K562 (cell line): ENCODE data around the gene RNGTT. TPM values are rescaled to one million over a fixed set of nuclear protein-coding genes. Genes with fewer than 3 reads are reported as not detected.

Experiments
- ATAC-seq: fragments of 200-7000 bp; cut with Tn5 transposase; 3 replicates; pipeline ENCODE4 v1.9.1; 2020; ENCODE audit warnings: moderate library complexity
- BruUV-seq: library from RNA; stranded (reverse); fragments of 400-500 nt; replicated peaks from 2 replicates; lab custom pipeline; 2021; lab: Mats Ljungman, UMichigan
- CTCF ChIA-PET: fragments of 300-600 bp; formaldehyde crosslinking; extraction: SDS; loops from one replicate; lab custom pipeline; 2021; ENCODE audit warnings: low intra/inter-chr PET ratio; lab: Yijun Ruan, JAX
- POLR2A ChIA-PET: fragments of 300-600, 350-650 bp; sonication (Branson Sonifier 250); formaldehyde crosslinking; extraction: SDS; loops from one replicate; lab custom pipeline; 2021; ENCODE audit warnings: antibody characterized with exemption, inconsistent platforms; lab: Yijun Ruan, JAX
- DNase-seq, 4 experiments: peaks; one replicate each; pipeline versions ENCODE4 v3.0.0 to v3.0.0-alpha.2; 2011 to 2018; ENCODE audit warnings: low spot score in 3 of 4, mixed read lengths in 3 of 4; ENCODE audit errors: extremely low read depth in 1 of 4
- FAIRE-seq: peaks from 2 replicates; lab custom pipeline; 2011; peaks lifted over from hg19 to GRCh38; lab: Jason Lieb, UNC
- H2AFZ ChIP-seq: 2 replicates; pipeline ENCODE4 v1.6.0; 2011; ENCODE audit warnings: low read depth, low read length, control low read depth, inconsistent platforms
- H3K27ac ChIP-seq: fragments of 200-600 bp; 3 replicates; pipeline ENCODE4 v1.8.0; 2011; ENCODE audit warnings: low read depth, mild to moderate bottlenecking, control low read depth, inconsistent platforms, low read length, moderate library complexity, mixed read lengths; ENCODE audit errors: extremely low read depth
- H3K27me3 ChIP-seq, 2 experiments: fragments of 300-600 bp in 1 of 2; 2 replicates in 1 of 2; 3 replicates in 1 of 2; pipeline versions ENCODE4 v1.6.0 to v1.8.0; 2011; ENCODE audit warnings: inconsistent platforms in 2 of 2, low read length in 2 of 2, mild to moderate bottlenecking in 1 of 2, mixed read lengths in 1 of 2, moderate library complexity in 1 of 2; ENCODE audit not compliant: control insufficient read depth in 2 of 2, insufficient read depth in 2 of 2
- H3K36me3 ChIP-seq: fragments of 300-600 bp; 3 replicates; pipeline ENCODE4 v1.8.0; 2011; ENCODE audit warnings: mild to moderate bottlenecking, low read length, inconsistent platforms; ENCODE audit not compliant: control insufficient read depth, insufficient read depth
- H3K4me1 ChIP-seq, 2 experiments: fragments of 200-600 bp in 1 of 2; replicated peaks in 1 of 2; 2 replicates in 1 of 2; 3 replicates in 1 of 2; pipeline versions ENCODE4 v1.5.1 to v1.8.0; 2011; ENCODE audit warnings: inconsistent platforms in 2 of 2, low read length in 2 of 2, mild to moderate bottlenecking in 1 of 2, mixed read lengths in 1 of 2, moderate library complexity in 1 of 2; ENCODE audit not compliant: control insufficient read depth in 2 of 2, insufficient read depth in 2 of 2
- H3K4me2 ChIP-seq: 2 replicates; pipeline ENCODE4 v1.6.1; 2011; ENCODE audit warnings: low read length, control low read depth, inconsistent platforms, mixed read lengths; ENCODE audit not compliant: insufficient read depth
- H3K4me3 ChIP-seq: fragments of 200-600 bp; sonication (generic), shearing (Covaris generic); 2 replicates; pipeline ENCODE4 v1.5.1; 2016; ENCODE audit warnings: control low read depth, inconsistent platforms
- H3K79me2 ChIP-seq: fragments of 200-600 bp; 3 replicates; pipeline ENCODE4 v1.8.0; 2011; ENCODE audit warnings: low read length, inconsistent platforms; ENCODE audit not compliant: control insufficient read depth, insufficient read depth
- H3K9ac ChIP-seq, 2 experiments: 2 replicates each; pipeline versions ENCODE4 v1.6.0 to v1.6.1; 2011; ENCODE audit warnings: low read depth in 2 of 2, low read length in 2 of 2, control low read depth in 1 of 2, inconsistent platforms in 1 of 2, mild to moderate bottlenecking in 1 of 2, mixed read lengths in 1 of 2; ENCODE audit not compliant: insufficient read depth in 1 of 2
- H3K9me1 ChIP-seq: one replicate; pipeline ENCODE4 v1.6.0; 2011; ENCODE audit warnings: inconsistent platforms, mild to moderate bottlenecking, low read length, moderate library complexity; ENCODE audit not compliant: control insufficient read depth, insufficient read depth
- H3K9me3 ChIP-seq: replicated peaks from 2 replicates; pipeline ENCODE4 v1.5.1; 2011; ENCODE audit warnings: low read depth, low read length, inconsistent platforms; ENCODE audit not compliant: control insufficient read depth, insufficient read depth
- H4K20me1 ChIP-seq: replicated peaks from 2 replicates; pipeline ENCODE4 v1.6.1; 2011; ENCODE audit warnings: low read length, inconsistent platforms, mixed read lengths; ENCODE audit not compliant: control insufficient read depth, insufficient read depth
- DMBX1 ChIP-seq: fragments of 250-450 bp; sonication (Bioruptor Pico); IDR thresholded peaks from 2 replicates; pipeline ENCODE4 v1.8.0; 2022; ENCODE audit warnings: inconsistent platforms, mild to moderate bottlenecking, moderate library complexity, borderline replicate concordance
- KDM4B ChIP-seq, 2 experiments: fragments of 450-650 bp in 1 of 2; sonication (generic) in 1 of 2; IDR thresholded peaks; 2 replicates each; pipeline ENCODE4 v1.6.1; 2016 to 2017; ENCODE audit warnings: borderline replicate concordance in 2 of 2, antibody characterized with exemption in 1 of 2, low read depth in 1 of 2, mild to moderate bottlenecking in 1 of 2
- NFE2L1 ChIP-seq: fragments of 450-650 bp; IDR thresholded peaks from 2 replicates; pipeline ENCODE4 v1.6.1; 2016; ENCODE audit warnings: missing genetic modification characterization, low read depth, mild to moderate bottlenecking, missing compliant biosample characterization, moderate library complexity, borderline replicate concordance
- NR4A1 ChIP-seq, 2 experiments: fragments of 250-450 bp in 1 of 2; fragments of 450-650 bp in 1 of 2; sonication (Bioruptor Pico) in 1 of 2; IDR thresholded peaks; 2 replicates each; pipeline versions ENCODE4 v1.4.0 to v1.6.1; 2016 to 2020; ENCODE audit warnings: mild to moderate bottlenecking in 2 of 2, missing compliant biosample characterization in 1 of 2, missing genetic modification characterization in 1 of 2, moderate library complexity in 1 of 2
- PTRF ChIP-seq: fragments of 450-650 bp; IDR thresholded peaks from 2 replicates; pipeline ENCODE4 v1.6.1; 2016; ENCODE audit warnings: mild to moderate bottlenecking, missing genetic modification characterization, missing compliant biosample characterization
- PTTG1 ChIP-seq: fragments of 450-650 bp; IDR thresholded peaks from 2 replicates; pipeline ENCODE4 v1.6.1; 2016; ENCODE audit warnings: low read depth, mild to moderate bottlenecking, missing genetic modification characterization, missing compliant biosample characterization
- SIN3A ChIP-seq, 2 experiments: fragments of 150-350 bp in 1 of 2; IDR thresholded peaks; 2 replicates each; pipeline ENCODE4 v1.6.1; 2011 to 2016; ENCODE audit warnings: borderline replicate concordance in 2 of 2, low read depth in 2 of 2, low read length in 2 of 2, mild to moderate bottlenecking in 2 of 2, moderate library complexity in 2 of 2; ENCODE audit not compliant: control insufficient read depth in 1 of 2
- TEAD2 ChIP-seq: fragments of 450-650 bp; IDR thresholded peaks from 2 replicates; pipeline ENCODE4 v1.6.1; 2016; ENCODE audit warnings: missing genetic modification characterization, control low read depth, missing compliant biosample characterization
- XRCC4 ChIP-seq: IDR thresholded peaks from one replicate; pipeline ENCODE4 v1.6.1; 2011; ENCODE audit not compliant: insufficient read depth, insufficient read length; ENCODE audit errors: extremely low read depth
- YY1 ChIP-seq, 3 experiments: IDR thresholded peaks; 2 replicates each; pipeline ENCODE4 v1.6.1; 2011; ENCODE audit warnings: low read length in 2 of 3, mild to moderate bottlenecking in 2 of 3, moderate library complexity in 2 of 3, borderline replicate concordance in 1 of 3, control low read depth in 1 of 3, low read depth in 1 of 3; ENCODE audit not compliant: insufficient read depth in 3 of 3, insufficient replicate concordance in 2 of 3, control insufficient read depth in 1 of 3, insufficient read length in 1 of 3; ENCODE audit errors: extremely low read depth in 1 of 3
- ZEB2 ChIP-seq: fragments of 450-650 bp; IDR thresholded peaks from 2 replicates; pipeline ENCODE4 v1.6.1; 2016
- ZNF134 ChIP-seq: fragments of 250-450 bp; sonication (Bioruptor Pico); conservative IDR thresholded peaks from 2 replicates; pipeline ENCODE4 v1.4.0; 2020
- ZNF143 ChIP-seq: sonication (generic); formaldehyde crosslinking; IDR thresholded peaks from 2 replicates; pipeline ENCODE4 v1.9.0; 2022; ENCODE audit warnings: mild to moderate bottlenecking, missing genetic modification reagents
- ZNF175 ChIP-seq: fragments of 200-800 bp; sonication (Bioruptor generic); IDR thresholded peaks from 2 replicates; pipeline ENCODE4 v1.6.1; 2016; ENCODE audit warnings: low read depth, mild to moderate bottlenecking, missing genetic modification characterization, missing compliant biosample characterization
- ZNF232 ChIP-seq: sonication (generic); formaldehyde crosslinking; IDR thresholded peaks from 2 replicates; pipeline ENCODE4 v1.8.0; 2022; ENCODE audit warnings: mild to moderate bottlenecking, missing genetic modification reagents
- ZNF449 ChIP-seq: fragments of 250-450 bp; sonication (Bioruptor Pico); IDR thresholded peaks from 2 replicates; pipeline ENCODE4 v1.8.0; 2022; ENCODE audit warnings: moderate library complexity, mild to moderate bottlenecking, inconsistent platforms
- WGBS: fragments of 100-300 bp; shearing (Covaris generic); methylation state at CpG from one replicate; pipeline ENCODE4 v1.1.6; 2016; ENCODE audit warnings: low coverage, mixed read lengths; ENCODE audit not compliant: insufficient coverage; ENCODE audit errors: missing lambda C conversion rate; 5-methylcytosine and 5-hydroxymethylcytosine counted together
- in situ Hi-C: fragments of 300-500 bp; cut with MboI; formaldehyde crosslinking; loops from 4 replicates; pipeline ENCODE4 v1.15.0; 2018; ENCODE audit warnings: inconsistent platforms, mixed read lengths
- intact Hi-C: fragments of 100-400 bp; cut with micrococcal nuclease; formaldehyde crosslinking; loops from 2 replicates; pipeline ENCODE4 v1.14.2; 2022
- polyA plus RNA-seq, 8 experiments: library from polyadenylated mRNA; depleted of rRNA in 4 of 8; stranded (reverse) in 5 of 8; unstranded in 3 of 8; fragments of >200 nt; fragmentation: Nextera tagmentation in 2 of 8; fragmentation: Illumina TruSeq in 1 of 8; extraction: Ambion mirVana in 2 of 8; extraction: Trizol in 1 of 8; gene quantifications; 2 replicates each; pipeline versions ENCODE4 v1.2.1 to v1.2.3, GENCODE V29; 2011 to 2014; ENCODE audit warnings: inconsistent platforms in 1 of 8, missing spikeins in 1 of 8
- total RNA-seq, 7 experiments: library from RNA; depleted of rRNA in 6 of 7; stranded (reverse); fragments of >200 nt in 6 of 7; fragmentation: Illumina TruSeq in 2 of 7; extraction: Trizol in 2 of 7; gene quantifications; 2 replicates each; pipeline versions ENCODE4 v1.2.1 to v1.2.3, GENCODE V29; 2011 to 2021; ENCODE audit warnings: low replicate concordance in 1 of 7

RNGTT gene
- total and polyA plus RNA-seq, 9 of the 15 experiments (the other 6 are each of a cell fraction or from before 2014, with no cell fraction given) = 6.1 to 31.7 (median 19.5) TPM

GRCh38 chr6:88963139-88964090 lies at the start of gene RNGTT (continued):
- no peak for TF ChIP-seq ZEB2
- TF ChIP-seq SIN3A (IDR thresholded peaks at IDR 0.05; ENCODE audit: borderline replicate concordance in 2 of 2, control insufficient read depth in 1 of 2, low read depth in 2 of 2, low read length in 2 of 2) = peak; percentile 14 to 26; a peak in 1 of 4 replicates
- TF ChIP-seq ZNF143 = peak; percentile 81
- TF ChIP-seq ZNF134 = no peak
- no peak for TF ChIP-seq ZNF232 (CRISPR knock-in tag)
- TF ChIP-seq, all 486 proteins: peak for 114

- Histone ChIP-seq H3K27ac (no peak overlapping the region), H3K79me2 (no peaks in the 10 kb centered on the region), H2AFZ (no peak overlapping the region), H3K9me3 (no peaks in the 10 kb centered on the region; the same call in 1 of the 2 replicates), H3K4me2 (no peak overlapping the region), H3K9me1 (no peaks in the 10 kb centered on the region), H3K4me1 (peaks cover 0 to 13% of the 10 kb centered on the region in 2 experiments; a peak in 4 of 5 replicates), H3K4me3 (no peak overlapping the region), H3K36me3 (no peaks in the 10 kb centered on the region), H4K20me1 (no peaks in the 10 kb centered on the region), H3K9ac (no peak overlapping the region), H3K27me3 (no peaks in the 10 kb centered on the region; a peak in 1 of 5 replicates)
- POLR2A ChIA-PET = interaction anchor here (0.6 to 0.7 kb wide), 2 partner anchors 12 to 58 kb away, joined by 4 read pairs; no protein-coding TSS in a partner anchor
- CTCF ChIA-PET = interaction anchor here (0.6 kb wide), 1 partner anchor 1017 kb away, joined by 4 read pairs; no protein-coding TSS in a partner anchor
- in situ Hi-C loops = no loop called here
- intact Hi-C loops = no loop called here
- 23% methylated on average over 2 of the region's 2 CpGs for WGBS
- DNase-seq (no peak), ATAC-seq (no peak), FAIRE-seq (no peak)
- BruUV-seq = no TSS peak
- TF ChIP-seq PTTG1 (tag) = peak; percentile 78
- TF ChIP-seq NR4A1 (CRISPR knock-in tag; IDR thresholded peaks at IDR 0.05) = no peak
- peak; percentile 52; the same call in 1 of the 2 replicates for TF ChIP-seq NR4A1 (tag; IDR thresholded peaks at IDR 0.05)
- 0 out of 2 replicates have a peak, but pooled peaks have one; percentile 11 for TF ChIP-seq NFE2L1 (tag)
- peak in 1 of 3 experiments; percentile 35 for TF ChIP-seq YY1 (IDR thresholded peaks at IDR 0.05; ENCODE audit: borderline replicate concordance in 1 of 3, control insufficient read depth in 1 of 3, extremely low read depth in 1 of 3, insufficient read depth in 3 of 3, insufficient read length in 1 of 3, insufficient replicate concordance in 2 of 3, low read depth in 1 of 3, low read length in 2 of 3)
- TF ChIP-seq TEAD2 (tag) = no peak
- TF ChIP-seq KDM4B (IDR thresholded peaks at IDR 0.05; ENCODE audit: borderline replicate concordance in 2 of 2, low read depth in 1 of 2) = no peak
- peak; percentile 74; the same call in 1 of the 2 replicates for TF ChIP-seq DMBX1
- TF ChIP-seq XRCC4 = no peak
- peak; percentile 63; the same call in 1 of the 2 replicates for TF ChIP-seq PTRF (tag)
- TF ChIP-seq ZNF449 (CRISPR knock-in tag) = 0 out of 2 replicates have a peak, but pooled peaks have one; percentile 23
- peak; percentile 57; the same call in 1 of the 2 replicates for TF ChIP-seq ZNF175 (CRISPR knock-in tag)
These were observed 48.0 kb upstream of the RNGTT start for GRCh38 chr6:89011436-89011835.
